ENCODE results near the gene HDX. TPM values are rescaled to one million over a fixed set of nuclear protein-coding genes. Genes with fewer than 3 reads are reported as not detected.
"Not testable (repeated sequence)": the region's sequence is repeated elsewhere in the genome, so short reads cannot be mapped to it uniquely, and the experiment has no call there.

The HDX gene
- total RNA-seq, 1 donor from 2014 or later = 0.87 TPM

DNA sequence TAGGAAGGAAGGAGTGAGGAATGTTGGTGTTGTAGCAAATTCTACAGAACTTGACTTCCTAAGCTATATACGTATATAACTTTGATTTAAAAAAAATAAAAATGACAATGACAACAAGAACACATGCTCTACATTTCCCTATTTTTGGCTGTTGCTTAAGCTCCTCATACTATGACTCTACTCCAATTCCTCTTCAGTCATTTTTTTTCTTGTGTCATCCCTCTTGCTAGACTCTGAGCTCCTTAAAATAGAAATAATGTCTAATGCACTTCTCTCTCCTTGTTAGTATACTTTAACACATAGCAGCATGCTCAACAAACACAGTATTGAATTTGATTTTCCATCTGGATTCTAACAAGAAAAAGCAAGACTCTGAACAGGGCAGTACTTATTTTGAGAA lies 144.0 kb downstream of the HDX start:
- intact Hi-C loops (cut with DNase I) = no loop called here
- DNase-seq (ENCODE audit: missing footprints) (no peak), ATAC-seq (no peak)

DNA sequence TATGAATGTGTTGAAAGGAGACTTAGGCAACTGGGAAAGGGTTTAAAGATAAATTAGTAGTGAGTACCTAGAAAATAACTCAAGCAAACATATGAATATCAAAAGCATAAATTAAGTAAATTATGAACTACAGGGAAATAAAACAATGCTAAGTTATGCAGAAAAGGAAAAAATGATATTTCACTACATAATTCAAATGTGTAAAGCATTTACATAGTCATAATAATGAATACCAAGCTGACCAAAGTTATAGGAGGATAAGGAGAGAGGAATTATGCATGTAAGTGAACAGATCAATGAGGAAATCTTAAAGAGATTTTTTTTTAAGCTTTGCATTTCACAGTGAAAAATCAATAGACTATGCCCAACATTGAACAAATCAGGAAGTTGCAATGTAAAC lies 145.0 kb downstream of the HDX start:
- DNase-seq (ENCODE audit: missing footprints) (no peak), ATAC-seq (no peak)
- intact Hi-C loops (cut with DNase I) = no loop called here

DNA sequence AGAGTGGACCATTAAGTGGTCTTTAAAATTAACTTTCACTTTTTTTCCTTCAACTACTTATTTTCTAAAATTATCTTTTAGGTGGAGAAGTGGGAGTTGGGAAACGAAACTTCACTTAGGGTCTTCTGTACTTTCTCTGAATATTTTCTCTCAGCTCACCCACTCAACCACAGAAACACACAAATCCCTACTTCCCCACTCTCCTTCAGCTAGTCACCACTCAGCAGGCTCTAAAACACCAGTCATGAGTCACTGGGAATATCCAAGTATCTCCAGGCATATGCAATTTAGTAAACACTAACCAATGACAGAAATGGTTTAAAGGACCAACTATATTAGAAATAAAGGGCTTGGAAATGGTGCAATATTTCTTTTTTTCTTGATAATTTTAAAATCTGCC lies 161.3 kb downstream of the HDX start:
- ATAC-seq (no peak), DNase-seq (ENCODE audit: missing footprints) (no peak)
- intact Hi-C loops (cut with DNase I) = no loop called here

DNA sequence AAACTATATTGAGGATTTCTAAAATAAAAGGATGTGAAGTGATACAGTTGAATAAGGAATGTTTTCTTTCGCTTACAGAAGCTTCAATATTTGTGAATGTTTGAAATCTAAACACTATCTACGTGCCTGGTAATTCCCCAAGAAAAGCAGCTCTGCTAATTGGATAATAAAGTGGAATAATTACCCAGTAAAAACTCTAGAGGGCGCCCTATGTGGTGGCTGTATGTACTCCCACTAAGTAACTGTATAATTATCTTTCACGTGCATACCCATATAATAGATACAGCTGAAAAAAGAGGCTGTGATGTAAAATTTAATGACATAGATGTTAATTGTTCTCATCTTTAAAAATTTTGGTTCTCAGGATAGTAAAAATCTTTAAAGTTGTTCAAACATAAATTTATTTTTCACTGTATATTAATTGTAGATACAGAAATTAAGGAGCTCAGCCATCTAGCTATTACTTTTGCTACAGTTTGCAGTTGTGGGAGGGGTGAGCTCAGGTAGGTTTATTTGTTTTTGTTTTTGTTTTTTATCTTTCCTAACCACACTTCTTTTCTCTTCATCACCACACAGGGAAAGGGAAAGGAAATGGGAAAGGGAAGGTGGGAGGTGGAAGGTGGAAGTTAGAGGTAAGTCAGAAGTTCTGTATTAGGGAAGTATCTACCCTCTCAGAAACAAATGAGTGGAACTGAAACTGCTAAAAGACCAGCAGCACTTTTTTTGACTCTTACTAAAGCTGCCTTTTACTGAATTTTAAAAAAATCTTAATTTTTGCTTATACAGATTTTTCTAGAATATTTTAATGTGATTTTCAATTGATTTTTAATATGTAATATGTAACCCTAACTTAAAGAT lies 162.5 kb downstream of the HDX start:
- intact Hi-C loops (cut with DNase I) = no loop called here
- DNase-seq (ENCODE audit: missing footprints) (no peak), ATAC-seq (no peak)

DNA sequence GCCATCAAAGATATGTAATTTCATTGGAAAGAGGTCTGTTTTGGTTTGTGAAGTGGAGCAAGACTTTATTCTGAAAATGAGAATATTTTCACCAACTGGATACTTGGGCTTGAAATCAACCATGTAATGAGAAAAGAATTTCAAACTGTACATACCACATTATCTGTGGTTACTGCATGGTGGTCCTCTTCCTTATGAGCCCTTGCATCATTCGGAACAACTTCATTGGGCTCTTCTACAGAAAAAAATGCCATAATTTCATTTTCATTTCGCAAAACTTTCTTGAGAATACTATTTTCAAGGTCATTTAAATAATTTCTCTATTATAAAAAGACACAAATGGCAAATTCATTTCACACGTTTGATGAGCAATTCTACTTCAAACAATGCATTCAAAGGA lies 165.6 kb downstream of the HDX start:
- intact Hi-C loops (cut with DNase I) = no loop called here
- DNase-seq (ENCODE audit: missing footprints) = no peak
- ATAC-seq = no peak

DNA sequence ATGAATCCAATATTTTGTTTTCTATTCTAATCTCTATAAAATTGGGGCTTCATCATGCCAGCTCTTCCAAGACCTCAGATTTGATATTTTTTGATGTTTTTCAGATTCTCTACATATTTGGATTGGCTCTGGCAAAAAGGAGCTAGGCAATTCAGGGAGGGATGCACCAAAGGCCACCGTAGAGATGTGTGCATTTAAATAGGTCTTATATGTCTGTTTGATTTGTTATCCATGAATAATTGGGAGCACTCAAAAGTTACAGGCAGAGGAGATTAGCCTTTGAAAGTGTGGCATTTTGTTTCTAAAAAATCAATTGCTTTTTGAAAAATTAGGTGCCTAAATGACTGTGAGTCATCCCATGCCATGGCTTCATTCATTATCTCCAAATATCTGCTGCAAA lies 167.1 kb downstream of the HDX start:
- DNase-seq (ENCODE audit: missing footprints) (no peak), ATAC-seq (no peak)
- intact Hi-C loops (cut with DNase I) = no loop called here

DNA sequence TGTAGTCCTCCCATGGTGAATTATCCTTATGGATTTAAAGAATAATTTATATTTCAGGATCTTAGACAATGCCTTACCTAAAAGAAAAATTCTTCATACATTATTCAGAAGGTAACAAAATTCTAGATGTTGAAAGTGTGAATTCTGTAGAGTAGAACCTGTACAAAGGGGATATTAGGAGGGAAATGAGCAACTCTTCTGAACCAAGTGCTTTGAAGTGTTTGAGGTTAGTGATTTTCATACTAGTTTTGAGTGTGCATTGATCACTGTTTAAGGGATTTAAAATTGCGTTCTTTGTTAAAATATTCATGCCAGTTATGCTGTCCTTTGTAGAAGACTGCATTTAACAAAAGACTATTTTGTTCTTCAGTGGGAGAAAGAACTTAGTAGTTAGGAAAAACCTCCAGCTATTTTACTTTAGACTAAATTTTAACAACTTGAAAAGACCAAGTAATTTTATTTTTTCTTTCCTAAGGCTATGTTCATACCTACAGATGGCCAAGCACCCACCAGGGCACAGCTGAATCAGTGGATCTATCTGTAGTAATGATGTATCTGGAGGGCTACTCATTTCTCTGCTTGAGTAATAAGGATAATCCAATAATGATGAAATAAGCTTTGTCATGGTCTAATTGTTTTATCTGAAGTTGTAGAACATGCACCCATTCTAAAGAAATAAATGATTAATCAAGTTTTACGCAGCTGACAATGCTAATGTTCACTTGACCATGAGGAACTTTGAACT lies 180.0 kb downstream of the HDX start:
- intact Hi-C loops (cut with DNase I) = no loop called here
- ATAC-seq = no peak
- no peak for DNase-seq (ENCODE audit: missing footprints)

DNA sequence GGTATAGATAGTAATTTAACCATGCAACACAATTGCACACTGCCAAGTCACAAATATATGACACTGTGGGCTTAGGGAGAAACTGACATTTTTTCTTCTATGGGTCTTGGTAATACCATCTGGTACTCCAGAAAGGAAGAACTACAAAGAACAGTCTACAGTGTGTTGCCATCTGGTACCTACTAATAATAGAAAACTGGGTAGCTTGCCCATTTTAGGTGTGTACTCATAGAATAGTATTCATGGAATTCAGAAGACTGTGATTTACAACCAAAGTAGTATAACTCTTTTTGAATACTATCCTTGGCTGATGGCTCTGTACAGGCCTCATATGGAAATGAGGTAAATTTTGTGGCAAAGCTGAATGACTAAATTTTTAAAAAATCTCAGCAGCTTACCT lies 181.6 kb downstream of the HDX start:
- ATAC-seq (no peak), DNase-seq (ENCODE audit: missing footprints) (no peak)
- intact Hi-C loops (cut with DNase I) = no loop called here

DNA sequence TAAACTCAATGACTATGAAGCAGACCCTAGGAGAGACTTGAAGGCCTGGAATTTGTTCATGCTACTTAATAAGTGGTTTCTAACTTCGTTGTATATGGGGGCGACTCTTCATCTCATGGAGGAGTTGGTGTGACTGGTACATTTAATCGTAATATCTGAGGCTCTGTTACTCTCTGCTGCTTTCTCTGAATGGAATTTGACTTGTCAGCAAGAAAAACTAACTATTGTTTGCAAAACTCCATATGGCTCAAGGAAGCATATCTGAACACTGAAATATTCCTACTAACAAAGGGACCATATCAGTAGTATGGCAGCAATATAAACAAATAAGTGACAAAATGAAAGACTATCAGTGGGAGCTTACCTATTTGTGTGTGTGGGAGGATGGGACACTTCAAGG lies 182.2 kb downstream of the HDX start:
- DNase-seq (ENCODE audit: missing footprints) (no peak), ATAC-seq (no peak)
- intact Hi-C loops (cut with DNase I) = no loop called here

DNA sequence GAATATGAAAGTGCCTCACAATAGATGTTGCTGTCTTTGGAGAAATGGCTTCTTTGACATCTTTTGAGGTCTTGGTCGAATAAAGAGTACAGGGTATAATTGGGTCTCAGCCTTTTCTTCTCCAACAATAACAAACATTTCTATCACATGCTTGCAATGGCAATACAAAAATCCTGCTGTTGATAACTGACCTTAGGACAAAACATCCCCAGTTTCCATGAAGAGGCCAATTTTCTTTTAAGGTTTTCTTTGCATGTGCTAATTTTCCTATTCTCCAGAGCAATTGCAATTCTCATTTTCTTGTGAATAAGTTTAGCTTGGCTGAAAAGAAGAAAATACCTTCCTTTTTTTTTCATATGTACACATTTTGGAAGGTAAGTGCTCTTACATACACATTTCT lies 183.6 kb downstream of the HDX start:
- intact Hi-C loops (cut with DNase I) = no loop called here
- ATAC-seq (no peak), DNase-seq (ENCODE audit: missing footprints) (no peak)

DNA sequence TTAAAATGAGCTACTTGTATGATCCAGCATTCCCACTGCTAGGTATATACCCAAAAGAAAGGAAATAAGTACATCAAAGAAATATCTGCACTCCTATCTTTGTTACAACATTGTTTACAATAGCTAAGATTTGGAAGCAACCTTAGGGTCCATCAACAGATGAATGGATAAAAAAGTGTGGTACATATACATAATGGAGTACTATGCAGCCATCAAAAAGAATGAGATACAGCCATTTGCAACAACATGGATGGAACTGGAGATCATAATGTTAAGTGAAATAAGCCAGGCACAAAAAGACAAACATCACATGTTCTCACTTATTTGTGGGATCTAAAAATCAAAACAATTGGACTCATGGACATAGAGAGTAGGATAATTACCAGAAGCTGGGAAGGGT lies 186.3 kb downstream of the HDX start:
- DNase-seq (ENCODE audit: missing footprints); intact Hi-C loops (cut with DNase I); ATAC-seq: not testable (repeated sequence)
